ENCODE data around the gene NAALADL2. TPM values are rescaled to one million over a fixed set of nuclear protein-coding genes. Genes with fewer than 3 reads are reported as not detected.
"Not testable (repeated sequence)": the region's sequence is repeated elsewhere in the genome, so short reads cannot be mapped to it uniquely, and the experiment has no call there.

The NAALADL2 gene
- total RNA-seq, 1 experiment from 2014 or later: 3.1 TPM

GRCh38 chr3:175059788-175060187, 200.7 kb downstream of the NAALADL2 start:
- no peaks in the 10 kb centered on the region for H3K9me3 ChIP-seq (replicated peaks)
- no peaks in the 10 kb centered on the region for H3K4me1 ChIP-seq
- DNase-seq: no peak
- H3K27me3 ChIP-seq: no peaks in the 10 kb centered on the region
- no peak overlapping the region for H3K27ac ChIP-seq
- H3K36me3 ChIP-seq: no peaks in the 10 kb centered on the region
- H3K4me3 ChIP-seq: no peak overlapping the region

- peak in 1 of 2 experiments; percentile 40 for DNase-seq
- no peaks in the 10 kb centered on the region; the same call in 1 of the 2 replicates for H3K9me3 ChIP-seq (replicated peaks)
- H3K27me3 ChIP-seq: no peaks in the 10 kb centered on the region
- H3K4me3 ChIP-seq: no peak overlapping the region
- no peak overlapping the region for H3K27ac ChIP-seq
- peaks cover 4% of the 10 kb centered on the region; the same call in 1 of the 2 replicates for H3K4me1 ChIP-seq
- no peaks in the 10 kb centered on the region for H3K36me3 ChIP-seq
These were observed 206.4 kb downstream of the NAALADL2 start for GRCh38 chr3:175065497-175065896.

GRCh38 chr3:175066617-175067415, 207.7 kb downstream of the NAALADL2 start:
- peaks cover 4% of the 10 kb centered on the region; the same call in 1 of the 2 replicates for H3K4me1 ChIP-seq

GRCh38 chr3:175068587-175068986, 209.5 kb downstream of the NAALADL2 start:
- no peak for DNase-seq
- H3K4me3 ChIP-seq: no peak overlapping the region
- no peaks in the 10 kb centered on the region for H3K36me3 ChIP-seq
- H3K27me3 ChIP-seq: no peaks in the 10 kb centered on the region
- H3K4me1 ChIP-seq: peaks cover 4% of the 10 kb centered on the region; the same call in 1 of the 2 replicates
- no peak overlapping the region for H3K27ac ChIP-seq
- no peaks in the 10 kb centered on the region; the same call in 1 of the 2 replicates for H3K9me3 ChIP-seq (replicated peaks)

More at GRCh38 chr3:175066617-175067415, 207.7 kb downstream of the NAALADL2 start:
- no peak for DNase-seq
- Histone ChIP-seq H3K9me3 (replicated peaks) (no peaks in the 10 kb centered on the region; the same call in 1 of the 2 replicates), H3K36me3 (no peaks in the 10 kb centered on the region), H3K4me3 (no peak overlapping the region), H3K27me3 (no peaks in the 10 kb centered on the region), H3K27ac (no peak overlapping the region)

- Histone ChIP-seq H3K4me1 (no peaks in the 10 kb centered on the region), H3K36me3 (no peaks in the 10 kb centered on the region), H3K9me3 (replicated peaks) (no peaks in the 10 kb centered on the region; the same call in none of the 2 replicates), H3K4me3 (no peak overlapping the region), H3K27me3 (no peaks in the 10 kb centered on the region), H3K27ac (no peak overlapping the region)
- no peak for DNase-seq
These were observed 211.8 kb downstream of the NAALADL2 start for GRCh38 chr3:175070946-175071345.

- H3K9me3 ChIP-seq (replicated peaks): no peaks in the 10 kb centered on the region; the same call in 1 of the 2 replicates
- H3K4me1 ChIP-seq: no peaks in the 10 kb centered on the region
- no peak overlapping the region for H3K4me3 ChIP-seq
- DNase-seq: no peak
- H3K27ac ChIP-seq: no peak overlapping the region
- H3K27me3 ChIP-seq: no peaks in the 10 kb centered on the region
- no peaks in the 10 kb centered on the region for H3K36me3 ChIP-seq
These were observed 214.2 kb downstream of the NAALADL2 start for GRCh38 chr3:175073219-175073905.

- no peaks in the 10 kb centered on the region for H3K36me3 ChIP-seq
- DNase-seq: no peak
These were observed 216.1 kb downstream of the NAALADL2 start for GRCh38 chr3:175075269-175075668.

GRCh38 chr3:175077216-175077615, 218.1 kb downstream of the NAALADL2 start:
- Histone ChIP-seq H3K27me3 (no peaks in the 10 kb centered on the region), H3K9me3 (replicated peaks) (no peaks in the 10 kb centered on the region; the same call in 1 of the 2 replicates), H3K4me3 (no peak overlapping the region), H3K4me1 (no peaks in the 10 kb centered on the region), H3K36me3 (no peaks in the 10 kb centered on the region), H3K27ac (no peak overlapping the region)
- no peak for DNase-seq

More at GRCh38 chr3:175075269-175075668, 216.1 kb downstream of the NAALADL2 start:
- Histone ChIP-seq H3K27ac (no peak overlapping the region), H3K4me3 (no peak overlapping the region), H3K4me1 (no peaks in the 10 kb centered on the region), H3K27me3 (no peaks in the 10 kb centered on the region), H3K9me3 (replicated peaks) (no peaks in the 10 kb centered on the region; the same call in 1 of the 2 replicates)

- no peak overlapping the region for H3K27ac ChIP-seq
- no peaks in the 10 kb centered on the region for H3K36me3 ChIP-seq
- H3K27me3 ChIP-seq: no peaks in the 10 kb centered on the region
- H3K4me1 ChIP-seq: no peaks in the 10 kb centered on the region
- 0 out of 2 replicates have a peak, but pooled peaks cover 3% of the 10 kb centered on the region for H3K9me3 ChIP-seq (replicated peaks)
- no peak for DNase-seq
- no peak overlapping the region for H3K4me3 ChIP-seq
These were observed 223.5 kb downstream of the NAALADL2 start for GRCh38 chr3:175082631-175083030.

GRCh38 chr3:175087128-175087527, 228.0 kb downstream of the NAALADL2 start:
- DNase-seq; H3K4me1 ChIP-seq; H3K4me3 ChIP-seq; H3K27me3 ChIP-seq; H3K27ac ChIP-seq; H3K9me3 ChIP-seq (replicated peaks); H3K36me3 ChIP-seq: not testable (repeated sequence)

- no peaks in the 10 kb centered on the region for H3K36me3 ChIP-seq
- no peaks in the 10 kb centered on the region for H3K27me3 ChIP-seq
- DNase-seq: no peak
- no peak overlapping the region for H3K27ac ChIP-seq
- no peak overlapping the region for H3K4me3 ChIP-seq
- H3K4me1 ChIP-seq: 0 out of 2 replicates have a peak, but pooled peaks cover 3% of the 10 kb centered on the region
- 0 out of 2 replicates have a peak, but pooled peaks cover 3% of the 10 kb centered on the region for H3K9me3 ChIP-seq (replicated peaks)
These were observed 229.7 kb downstream of the NAALADL2 start for GRCh38 chr3:175088766-175089380.

GRCh38 chr3:175091426-175092114, 232.4 kb downstream of the NAALADL2 start:
- Histone ChIP-seq H3K4me3 (no peak overlapping the region), H3K9me3 (replicated peaks) (no peaks in the 10 kb centered on the region), H3K4me1 (0 out of 2 replicates have a peak, but pooled peaks cover 8% of the 10 kb centered on the region), H3K36me3 (no peaks in the 10 kb centered on the region), H3K27me3 (no peaks in the 10 kb centered on the region), H3K27ac (no peak overlapping the region)
- no peak for DNase-seq

- Histone ChIP-seq H3K27ac (peak overlapping the region; percentile 19), H3K4me1 (0 out of 2 replicates have a peak, but pooled peaks cover 8% of the 10 kb centered on the region), H3K9me3 (replicated peaks) (no peaks in the 10 kb centered on the region), H3K36me3 (no peaks in the 10 kb centered on the region), H3K4me3 (no peak overlapping the region), H3K27me3 (no peaks in the 10 kb centered on the region)
- peak in 1 of 2 experiments; percentile 17 for DNase-seq
These were observed 234.6 kb downstream of the NAALADL2 start for GRCh38 chr3:175093748-175094147.

- no peak overlapping the region for H3K4me3 ChIP-seq
- H3K36me3 ChIP-seq: no peaks in the 10 kb centered on the region
- 0 out of 2 replicates have a peak, but pooled peaks cover 8% of the 10 kb centered on the region for H3K4me1 ChIP-seq
- H3K27me3 ChIP-seq: no peaks in the 10 kb centered on the region
- peak overlapping the region; percentile 19 for H3K27ac ChIP-seq
- no peaks in the 10 kb centered on the region for H3K9me3 ChIP-seq (replicated peaks)
- no peak for DNase-seq
These were observed 235.2 kb downstream of the NAALADL2 start for GRCh38 chr3:175094344-175094743.
